OCI-M2 (cell line): ENCODE results near the gene RINT1.
"Not testable (repeated sequence)": the region's sequence is repeated elsewhere in the genome, so short reads cannot be mapped to it uniquely, and the experiment has no call there.

Experiments
- DNase-seq: peaks from one replicate; lab custom pipeline; 2025; ENCODE audit not compliant: unreplicated experiment; lab: John Stamatoyannopoulos, UW

RINT1 gene

GRCh38 chr7:105531792-105532671 lies at the start of gene RINT1:
TSS of gene RINT1 (plus strand) at chr7:105532201. CDS start at chr7:105532316, 115 bp downstream.
- peak; percentile 56 for DNase-seq

GRCh38 chr7:105487579-105488571 lies 44.1 kb upstream of the RINT1 start:
- DNase-seq, result no peak

GRCh38 chr7:105489409-105489808 lies 42.6 kb upstream of the RINT1 start:
- DNase-seq, result no peak

- DNase-seq, result no peak
These were observed 38.6 kb upstream of the RINT1 start for GRCh38 chr7:105493196-105493922.

- DNase-seq, result no peak
These were observed 38.1 kb upstream of the RINT1 start for GRCh38 chr7:105493923-105494315.

GRCh38 chr7:105496521-105496920 lies 35.5 kb upstream of the RINT1 start:
- no peak for DNase-seq

GRCh38 chr7:105497016-105497415 lies 35.0 kb upstream of the RINT1 start:
- no peak for DNase-seq

GRCh38 chr7:105502173-105502572 lies 29.8 kb upstream of the RINT1 start:
- no peak for DNase-seq

- DNase-seq, result no peak
These were observed 19.6 kb upstream of the RINT1 start for GRCh38 chr7:105512415-105512814.

- DNase-seq, result no peak
These were observed 19.0 kb upstream of the RINT1 start for GRCh38 chr7:105512926-105513526.

GRCh38 chr7:105515610-105516009 lies 16.4 kb upstream of the RINT1 start:
- DNase-seq, result not testable (repeated sequence)

GRCh38 chr7:105519353-105519752 lies 12.6 kb upstream of the RINT1 start:
- no peak for DNase-seq

- DNase-seq, result not testable (repeated sequence)
These were observed 11.4 kb upstream of the RINT1 start for GRCh38 chr7:105520620-105521019.

- DNase-seq, result no peak
These were observed 10.8 kb upstream of the RINT1 start for GRCh38 chr7:105521027-105521716.

GRCh38 chr7:105521717-105522463 lies 10.1 kb upstream of the RINT1 start, which contains the start of gene PUS7:
TSS of gene PUS7 (minus strand) at chr7:105522271. CDS start at chr7:105508512, 13,759 bp downstream.
- peak; percentile 44 for DNase-seq

- DNase-seq, result not testable (repeated sequence)
These were observed 7.6 kb upstream of the RINT1 start for GRCh38 chr7:105524423-105524822.

GRCh38 chr7:105524840-105525239 lies 7.2 kb upstream of the RINT1 start:
- no peak for DNase-seq

GRCh38 chr7:105527737-105528136 lies 4.3 kb upstream of the RINT1 start:
- not testable (repeated sequence) for DNase-seq

GRCh38 chr7:105530126-105530525 lies 1.9 kb upstream of the RINT1 start:
- DNase-seq, result no peak
